HCT116 (cell line): ENCODE data around the gene SHTN1.

ENCODE experiments used
- EZH2phosphoT487 ChIP-seq: fragments of 200-600 bp; IDR thresholded peaks from 2 replicates; pipeline ENCODE4 v1.6.1; 2018; ENCODE audit warnings: antibody characterized with exemption, borderline replicate concordance
- YY1 ChIP-seq: IDR thresholded peaks from 2 replicates; pipeline ENCODE4 v1.6.1; 2011; ENCODE audit warnings: low read length, low read depth, moderate library complexity, mild to moderate bottlenecking; ENCODE audit not compliant: insufficient replicate concordance; ENCODE audit errors: extremely low read depth
- TF ChIP-seq, protein P1 (sequence below): IDR thresholded peaks from 2 replicates; pipeline ENCODE4 v1.6.1; 2012; ENCODE audit warnings: low read depth
- TF ChIP-seq, protein P2 (sequence below), 3 experiments: fragments of 200-600 bp in 1 of 3; sonication (generic) in 1 of 3; IDR thresholded peaks in 2 of 3; conservative IDR thresholded peaks in 1 of 3; 2 replicates each; pipeline ENCODE4 v1.5.1; 2012 to 2017; ENCODE audit warnings: low read depth in 2 of 3, low read length in 2 of 3, antibody characterized with exemption in 1 of 3, borderline replicate concordance in 1 of 3, control low read depth in 1 of 3, mild to moderate bottlenecking in 1 of 3, mixed read lengths in 1 of 3, mixed run types in 1 of 3, moderate library complexity in 1 of 3; ENCODE audit not compliant: insufficient read depth in 1 of 3

DNA sequence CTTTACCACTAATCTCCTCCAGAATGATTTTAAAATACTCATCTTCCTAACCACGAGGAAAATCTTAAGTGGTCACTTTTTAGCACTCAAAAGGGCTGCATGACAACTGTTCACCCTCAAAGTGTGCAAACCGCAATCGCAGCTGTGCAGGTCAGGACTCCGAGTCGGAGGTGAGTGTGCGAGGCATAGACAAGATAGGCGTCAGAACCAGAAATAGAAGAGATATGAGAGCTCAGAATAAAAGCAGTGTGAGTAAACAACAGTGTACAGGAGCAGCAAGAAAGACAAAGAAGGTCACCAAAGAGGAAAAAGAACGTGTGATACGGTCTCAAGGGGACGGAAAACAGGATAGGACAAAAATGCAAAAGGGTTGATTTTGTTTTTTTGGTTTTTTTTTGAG, 173.2 kb downstream of the SHTN1 start:
- no peak for TF ChIP-seq EZH2phosphoT487
- TF ChIP-seq, protein P1, sequence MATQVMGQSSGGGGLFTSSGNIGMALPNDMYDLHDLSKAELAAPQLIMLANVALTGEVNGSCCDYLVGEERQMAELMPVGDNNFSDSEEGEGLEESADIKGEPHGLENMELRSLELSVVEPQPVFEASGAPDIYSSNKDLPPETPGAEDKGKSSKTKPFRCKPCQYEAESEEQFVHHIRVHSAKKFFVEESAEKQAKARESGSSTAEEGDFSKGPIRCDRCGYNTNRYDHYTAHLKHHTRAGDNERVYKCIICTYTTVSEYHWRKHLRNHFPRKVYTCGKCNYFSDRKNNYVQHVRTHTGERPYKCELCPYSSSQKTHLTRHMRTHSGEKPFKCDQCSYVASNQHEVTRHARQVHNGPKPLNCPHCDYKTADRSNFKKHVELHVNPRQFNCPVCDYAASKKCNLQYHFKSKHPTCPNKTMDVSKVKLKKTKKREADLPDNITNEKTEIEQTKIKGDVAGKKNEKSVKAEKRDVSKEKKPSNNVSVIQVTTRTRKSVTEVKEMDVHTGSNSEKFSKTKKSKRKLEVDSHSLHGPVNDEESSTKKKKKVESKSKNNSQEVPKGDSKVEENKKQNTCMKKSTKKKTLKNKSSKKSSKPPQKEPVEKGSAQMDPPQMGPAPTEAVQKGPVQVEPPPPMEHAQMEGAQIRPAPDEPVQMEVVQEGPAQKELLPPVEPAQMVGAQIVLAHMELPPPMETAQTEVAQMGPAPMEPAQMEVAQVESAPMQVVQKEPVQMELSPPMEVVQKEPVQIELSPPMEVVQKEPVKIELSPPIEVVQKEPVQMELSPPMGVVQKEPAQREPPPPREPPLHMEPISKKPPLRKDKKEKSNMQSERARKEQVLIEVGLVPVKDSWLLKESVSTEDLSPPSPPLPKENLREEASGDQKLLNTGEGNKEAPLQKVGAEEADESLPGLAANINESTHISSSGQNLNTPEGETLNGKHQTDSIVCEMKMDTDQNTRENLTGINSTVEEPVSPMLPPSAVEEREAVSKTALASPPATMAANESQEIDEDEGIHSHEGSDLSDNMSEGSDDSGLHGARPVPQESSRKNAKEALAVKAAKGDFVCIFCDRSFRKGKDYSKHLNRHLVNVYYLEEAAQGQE: no peak
- no peak for TF ChIP-seq YY1
- TF ChIP-seq, protein P2, sequence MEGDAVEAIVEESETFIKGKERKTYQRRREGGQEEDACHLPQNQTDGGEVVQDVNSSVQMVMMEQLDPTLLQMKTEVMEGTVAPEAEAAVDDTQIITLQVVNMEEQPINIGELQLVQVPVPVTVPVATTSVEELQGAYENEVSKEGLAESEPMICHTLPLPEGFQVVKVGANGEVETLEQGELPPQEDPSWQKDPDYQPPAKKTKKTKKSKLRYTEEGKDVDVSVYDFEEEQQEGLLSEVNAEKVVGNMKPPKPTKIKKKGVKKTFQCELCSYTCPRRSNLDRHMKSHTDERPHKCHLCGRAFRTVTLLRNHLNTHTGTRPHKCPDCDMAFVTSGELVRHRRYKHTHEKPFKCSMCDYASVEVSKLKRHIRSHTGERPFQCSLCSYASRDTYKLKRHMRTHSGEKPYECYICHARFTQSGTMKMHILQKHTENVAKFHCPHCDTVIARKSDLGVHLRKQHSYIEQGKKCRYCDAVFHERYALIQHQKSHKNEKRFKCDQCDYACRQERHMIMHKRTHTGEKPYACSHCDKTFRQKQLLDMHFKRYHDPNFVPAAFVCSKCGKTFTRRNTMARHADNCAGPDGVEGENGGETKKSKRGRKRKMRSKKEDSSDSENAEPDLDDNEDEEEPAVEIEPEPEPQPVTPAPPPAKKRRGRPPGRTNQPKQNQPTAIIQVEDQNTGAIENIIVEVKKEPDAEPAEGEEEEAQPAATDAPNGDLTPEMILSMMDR (IDR thresholded peaks at IDR 0.05 in 2 of 3, conservative IDR thresholded peaks at IDR 0.05 in 1 of 3; ENCODE audit: borderline replicate concordance in 1 of 3, insufficient read depth in 1 of 3, low read depth in 2 of 3, low read length in 2 of 3): no peak
